ENCODE results near the gene MAD2L1.
"Not testable (repeated sequence)": the region's sequence is repeated elsewhere in the genome, so short reads cannot be mapped to it uniquely, and the experiment has no call there.

The MAD2L1 gene

DNA sequence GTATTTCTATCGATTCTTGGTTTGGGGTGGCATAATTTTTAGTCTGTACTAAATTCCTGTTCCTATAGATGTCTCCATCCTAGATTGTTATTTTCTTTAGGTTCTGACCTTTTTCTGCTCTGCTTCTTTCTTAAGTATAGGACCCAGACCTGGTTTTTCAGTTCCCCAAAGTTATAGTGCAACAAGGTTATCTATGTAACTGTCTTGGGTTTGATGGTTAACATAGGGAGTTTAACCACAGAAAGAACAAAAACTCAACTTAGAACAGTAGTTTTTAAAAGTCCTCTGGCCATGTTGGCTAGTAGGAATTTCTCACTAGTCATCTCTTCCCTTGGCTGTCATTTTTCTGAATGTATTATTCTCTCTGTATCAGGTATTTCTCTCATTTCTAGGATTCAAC lies 38.8 kb upstream of the MAD2L1 start:
- Histone ChIP-seq H3K4me3 (ENCODE audit: low read length, poor library complexity, severe bottlenecking) (no peak overlapping the region), H3K27me3 (ENCODE audit: insufficient read depth, low read length, poor library complexity, severe bottlenecking) (no peaks in the 10 kb centered on the region), H3K36me3 (ENCODE audit: insufficient read depth, low read length) (no peaks in the 10 kb centered on the region), H4K20me1 (ENCODE audit: insufficient read depth, low read length, poor library complexity, severe bottlenecking) (no peaks in the 10 kb centered on the region), H3K9ac (ENCODE audit: low read depth, low read length, poor library complexity, severe bottlenecking) (no peak overlapping the region), H3F3A (ENCODE audit: low read depth) (no peaks in the 10 kb centered on the region), H3K9me2 (replicated peaks; ENCODE audit: low read depth, low read length) (no peaks in the 10 kb centered on the region), H3K79me2 (ENCODE audit: insufficient read depth, low read length) (no peaks in the 10 kb centered on the region), H2AFZ (ENCODE audit: low read length) (no peak overlapping the region), H3K4me2 (ENCODE audit: low read depth, low read length, poor library complexity, severe bottlenecking) (no peak overlapping the region), H3K4me1 (ENCODE audit: insufficient read depth, low read length, poor library complexity, severe bottlenecking) (no peaks in the 10 kb centered on the region), H3K9me3 (ENCODE audit: insufficient read depth, low read depth, low read length) (no peaks in the 10 kb centered on the region)
- TF ChIP-seq, protein P1, sequence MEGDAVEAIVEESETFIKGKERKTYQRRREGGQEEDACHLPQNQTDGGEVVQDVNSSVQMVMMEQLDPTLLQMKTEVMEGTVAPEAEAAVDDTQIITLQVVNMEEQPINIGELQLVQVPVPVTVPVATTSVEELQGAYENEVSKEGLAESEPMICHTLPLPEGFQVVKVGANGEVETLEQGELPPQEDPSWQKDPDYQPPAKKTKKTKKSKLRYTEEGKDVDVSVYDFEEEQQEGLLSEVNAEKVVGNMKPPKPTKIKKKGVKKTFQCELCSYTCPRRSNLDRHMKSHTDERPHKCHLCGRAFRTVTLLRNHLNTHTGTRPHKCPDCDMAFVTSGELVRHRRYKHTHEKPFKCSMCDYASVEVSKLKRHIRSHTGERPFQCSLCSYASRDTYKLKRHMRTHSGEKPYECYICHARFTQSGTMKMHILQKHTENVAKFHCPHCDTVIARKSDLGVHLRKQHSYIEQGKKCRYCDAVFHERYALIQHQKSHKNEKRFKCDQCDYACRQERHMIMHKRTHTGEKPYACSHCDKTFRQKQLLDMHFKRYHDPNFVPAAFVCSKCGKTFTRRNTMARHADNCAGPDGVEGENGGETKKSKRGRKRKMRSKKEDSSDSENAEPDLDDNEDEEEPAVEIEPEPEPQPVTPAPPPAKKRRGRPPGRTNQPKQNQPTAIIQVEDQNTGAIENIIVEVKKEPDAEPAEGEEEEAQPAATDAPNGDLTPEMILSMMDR (conservative IDR thresholded peaks at IDR 0.05; ENCODE audit: low read length): no peak
- TF ChIP-seq EZH2phosphoT487 (IDR thresholded peaks at IDR 0.05; ENCODE audit: borderline replicate concordance): no peak

DNA sequence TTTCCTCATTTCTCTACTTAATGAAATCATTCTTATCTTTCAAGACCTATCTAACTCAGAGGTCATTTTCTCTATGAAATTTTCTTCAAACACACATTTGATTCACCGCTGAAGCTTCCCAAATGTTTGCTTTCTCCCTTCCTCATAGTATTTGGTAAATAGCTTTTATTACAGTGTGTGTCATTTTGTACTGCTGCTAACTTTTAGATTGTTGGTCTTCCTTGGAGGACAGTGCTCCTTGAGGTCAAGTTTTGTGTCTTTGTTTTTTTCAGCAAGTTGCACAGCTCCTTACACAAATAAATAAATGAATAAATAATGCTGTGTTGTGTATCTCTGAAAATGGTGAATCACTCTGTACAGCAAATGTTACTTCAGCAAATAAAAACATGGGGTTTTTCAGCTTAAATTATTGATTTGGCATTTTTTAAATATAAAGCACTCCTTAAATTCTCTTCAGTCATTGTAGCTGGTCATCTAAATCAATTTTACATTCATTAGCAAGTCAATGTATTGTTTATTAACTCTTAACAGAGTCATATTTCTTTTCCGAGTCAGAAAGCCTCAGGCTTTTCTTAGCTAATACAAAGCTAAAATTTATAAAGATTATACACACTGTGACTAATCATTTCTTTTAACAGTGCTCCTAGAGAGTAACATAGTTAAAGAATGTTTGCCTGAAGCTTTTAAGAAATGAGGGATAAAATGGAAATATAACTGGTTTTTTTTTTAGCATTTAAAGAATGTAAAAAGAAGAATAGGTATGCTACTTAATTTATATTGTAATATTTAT lies 30.1 kb upstream of the MAD2L1 start:
- no peaks in the 10 kb centered on the region for H3K79me2 ChIP-seq (ENCODE audit: insufficient read depth, low read length)
- H3K4me2 ChIP-seq (ENCODE audit: low read depth, low read length, poor library complexity, severe bottlenecking): no peak overlapping the region
- H2AFZ ChIP-seq (ENCODE audit: low read length): no peak overlapping the region
- no peaks in the 10 kb centered on the region for H4K20me1 ChIP-seq (ENCODE audit: insufficient read depth, low read length, poor library complexity, severe bottlenecking)
- H3K9me2 ChIP-seq (replicated peaks; ENCODE audit: low read depth, low read length): no peaks in the 10 kb centered on the region
- TF ChIP-seq, protein P1 (conservative IDR thresholded peaks at IDR 0.05; ENCODE audit: low read length): no peak
- no peak for TF ChIP-seq EZH2phosphoT487 (IDR thresholded peaks at IDR 0.05; ENCODE audit: borderline replicate concordance)
- H3K9ac ChIP-seq (ENCODE audit: low read depth, low read length, poor library complexity, severe bottlenecking): no peak overlapping the region
- no peaks in the 10 kb centered on the region for H3K27me3 ChIP-seq (ENCODE audit: insufficient read depth, low read length, poor library complexity, severe bottlenecking)
- H3K9me3 ChIP-seq (ENCODE audit: insufficient read depth, low read depth, low read length): no peaks in the 10 kb centered on the region
- H3K4me3 ChIP-seq (ENCODE audit: low read length, poor library complexity, severe bottlenecking): no peak overlapping the region
- no peaks in the 10 kb centered on the region for H3F3A ChIP-seq (ENCODE audit: low read depth)
- no peaks in the 10 kb centered on the region for H3K4me1 ChIP-seq (ENCODE audit: insufficient read depth, low read length, poor library complexity, severe bottlenecking)
- H3K36me3 ChIP-seq (ENCODE audit: insufficient read depth, low read length): no peaks in the 10 kb centered on the region

DNA sequence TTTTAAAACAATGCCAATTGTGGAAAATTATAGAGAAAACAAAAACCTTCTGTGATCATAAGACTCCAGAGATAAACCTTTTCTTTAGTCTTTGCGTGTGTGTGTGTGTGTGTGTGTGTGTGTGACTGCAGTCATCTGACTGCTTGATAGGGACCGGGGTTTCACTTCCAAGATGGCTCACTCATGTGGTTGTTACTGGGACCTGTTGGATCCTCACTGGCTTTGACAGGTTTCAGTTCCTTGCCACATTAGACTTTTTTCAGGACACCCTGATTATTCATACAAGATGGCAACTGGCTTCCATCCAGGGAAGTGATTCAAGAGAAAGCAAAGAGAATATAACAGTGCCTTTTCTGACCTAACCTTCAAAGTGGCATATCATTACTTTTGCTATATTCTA lies 21.9 kb upstream of the MAD2L1 start:
- no peaks in the 10 kb centered on the region for H3K36me3 ChIP-seq (ENCODE audit: insufficient read depth, low read length)
- H2AFZ ChIP-seq (ENCODE audit: low read length): no peak overlapping the region
- H3K4me2 ChIP-seq (ENCODE audit: low read depth, low read length, poor library complexity, severe bottlenecking): no peak overlapping the region
- no peak overlapping the region for H3K4me3 ChIP-seq (ENCODE audit: low read length, poor library complexity, severe bottlenecking)
- no peaks in the 10 kb centered on the region for H3K9me2 ChIP-seq (replicated peaks; ENCODE audit: low read depth, low read length)
- H3K4me1 ChIP-seq (ENCODE audit: insufficient read depth, low read length, poor library complexity, severe bottlenecking): no peaks in the 10 kb centered on the region
- TF ChIP-seq, protein P1 (conservative IDR thresholded peaks at IDR 0.05; ENCODE audit: low read length): no peak
- TF ChIP-seq EZH2phosphoT487 (IDR thresholded peaks at IDR 0.05; ENCODE audit: borderline replicate concordance): no peak
- H3F3A ChIP-seq (ENCODE audit: low read depth): no peaks in the 10 kb centered on the region
- no peaks in the 10 kb centered on the region for H3K27me3 ChIP-seq (ENCODE audit: insufficient read depth, low read length, poor library complexity, severe bottlenecking)
- no peaks in the 10 kb centered on the region for H3K79me2 ChIP-seq (ENCODE audit: insufficient read depth, low read length)
- H3K9ac ChIP-seq (ENCODE audit: low read depth, low read length, poor library complexity, severe bottlenecking): no peak overlapping the region
- no peaks in the 10 kb centered on the region for H4K20me1 ChIP-seq (ENCODE audit: insufficient read depth, low read length, poor library complexity, severe bottlenecking)
- no peaks in the 10 kb centered on the region for H3K9me3 ChIP-seq (ENCODE audit: insufficient read depth, low read depth, low read length)

DNA sequence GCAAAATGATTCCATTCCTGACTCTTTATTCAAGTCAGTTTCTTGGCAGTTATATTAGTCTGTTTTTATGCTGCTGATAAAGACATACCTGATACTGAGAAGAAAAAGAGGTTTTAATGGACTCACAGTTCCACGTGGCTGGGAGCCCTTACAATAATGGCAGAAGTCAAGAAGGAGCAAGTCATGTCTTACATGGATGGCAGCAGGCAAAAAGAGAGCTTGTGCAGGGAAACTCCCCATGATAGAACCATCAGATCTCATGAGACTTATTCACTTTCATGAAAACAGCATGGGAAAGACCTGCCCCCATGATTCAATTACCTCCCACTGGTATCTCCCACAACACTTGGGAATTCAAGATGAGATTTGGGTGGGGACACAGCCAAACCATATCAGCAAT lies 21.4 kb upstream of the MAD2L1 start:
- H3K36me3 ChIP-seq (ENCODE audit: insufficient read depth, low read length); H4K20me1 ChIP-seq (ENCODE audit: insufficient read depth, low read length, poor library complexity, severe bottlenecking); H3K4me3 ChIP-seq (ENCODE audit: low read length, poor library complexity, severe bottlenecking); H3K9me3 ChIP-seq (ENCODE audit: insufficient read depth, low read depth, low read length); H3K79me2 ChIP-seq (ENCODE audit: insufficient read depth, low read length); H3K27me3 ChIP-seq (ENCODE audit: insufficient read depth, low read length, poor library complexity, severe bottlenecking); H3K4me1 ChIP-seq (ENCODE audit: insufficient read depth, low read length, poor library complexity, severe bottlenecking); H3F3A ChIP-seq (ENCODE audit: low read depth); H3K9ac ChIP-seq (ENCODE audit: low read depth, low read length, poor library complexity, severe bottlenecking); H3K9me2 ChIP-seq (replicated peaks; ENCODE audit: low read depth, low read length); H3K4me2 ChIP-seq (ENCODE audit: low read depth, low read length, poor library complexity, severe bottlenecking); H2AFZ ChIP-seq (ENCODE audit: low read length): not testable (repeated sequence)

Data from Loucy (cell line).